Caki2 (cell line): Measurements from ENCODE around the gene DDIAS. TPM values are rescaled to one million over a fixed set of nuclear protein-coding genes. Genes with fewer than 3 reads are reported as not detected.
A peak's percentile ranks its signal among the peaks of the same experiment; 100 is the strongest.
"Not testable (repeated sequence)": the region's sequence is repeated elsewhere in the genome, so short reads cannot be mapped to it uniquely, and the experiment has no call there.

Experiments used
- DNase-seq: peaks from one replicate; pipeline ENCODE4 v3.0.0-alpha.2; 2015; ENCODE audit warnings: low read depth
- in situ Hi-C: cut with HindIII; loops from 2 replicates; pipeline ENCODE4 v1.10.0; 2016; ENCODE audit warnings: low sequenced_read_pairs, low pct_unique_long_range_greater_than_20kb, mixed read lengths
- total RNA-seq: library from RNA; depleted of rRNA; stranded (reverse); fragments of >200 nt; shearing (Covaris generic); gene quantifications from 2 replicates; pipeline ENCODE4 v1.2.3, GENCODE V29; 2014; ENCODE audit warnings: low replicate concordance

The DDIAS gene
- total RNA-seq, 1 experiment from 2014 or later: 7.2 TPM

DNA sequence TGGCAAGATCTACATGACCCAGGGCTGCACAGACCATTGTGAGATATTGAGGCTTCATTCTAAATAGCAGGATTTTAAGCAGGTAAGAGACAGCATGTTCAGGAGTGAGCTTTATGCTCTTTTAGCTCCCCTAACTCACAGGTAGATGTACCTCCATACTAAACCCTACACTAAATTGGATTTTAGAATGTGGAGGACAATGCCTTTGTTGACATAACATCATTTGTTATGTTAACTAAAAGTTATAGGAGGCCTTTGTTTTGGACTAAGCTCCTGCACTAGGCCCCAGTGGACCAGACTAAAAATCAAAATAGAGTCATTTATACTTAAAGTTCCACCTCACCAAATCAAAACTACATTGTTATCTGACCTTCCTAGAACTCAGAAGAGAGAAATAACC lies 6.8 kb downstream of the DDIAS start:
- DNase-seq: no peak
- in situ Hi-C loops: no loop called here

DNA sequence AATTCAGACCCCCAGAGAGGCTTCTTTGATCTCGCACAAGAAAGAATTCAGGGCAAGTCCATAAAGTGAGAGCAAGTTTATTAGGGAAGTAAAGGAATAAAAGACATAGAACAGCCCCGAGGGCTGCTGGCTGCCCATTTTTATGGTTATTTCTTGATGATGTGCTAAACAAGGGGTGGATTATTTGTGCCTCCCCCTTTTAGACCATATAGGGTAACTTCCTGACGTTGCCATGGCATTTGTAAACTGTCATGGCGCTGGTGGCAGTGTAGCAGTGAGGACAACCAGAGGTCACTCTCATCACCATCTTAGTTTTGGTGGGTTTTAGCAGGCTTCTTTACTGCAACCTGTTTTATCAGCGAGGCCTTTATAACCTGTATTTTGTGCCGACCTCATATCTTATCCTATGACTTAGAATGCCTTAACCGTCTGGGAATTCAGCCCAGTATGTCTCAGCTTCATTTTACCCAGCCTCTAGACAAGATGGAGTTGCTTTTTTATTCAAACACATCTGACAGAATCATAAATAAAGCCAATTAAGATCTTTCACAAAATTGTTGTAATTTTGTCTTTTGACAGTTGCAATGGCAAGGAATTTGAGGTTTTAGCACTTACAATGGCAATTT lies 7.6 kb downstream of the DDIAS start:
- DNase-seq: no peak
- in situ Hi-C loops: no loop called here

DNA sequence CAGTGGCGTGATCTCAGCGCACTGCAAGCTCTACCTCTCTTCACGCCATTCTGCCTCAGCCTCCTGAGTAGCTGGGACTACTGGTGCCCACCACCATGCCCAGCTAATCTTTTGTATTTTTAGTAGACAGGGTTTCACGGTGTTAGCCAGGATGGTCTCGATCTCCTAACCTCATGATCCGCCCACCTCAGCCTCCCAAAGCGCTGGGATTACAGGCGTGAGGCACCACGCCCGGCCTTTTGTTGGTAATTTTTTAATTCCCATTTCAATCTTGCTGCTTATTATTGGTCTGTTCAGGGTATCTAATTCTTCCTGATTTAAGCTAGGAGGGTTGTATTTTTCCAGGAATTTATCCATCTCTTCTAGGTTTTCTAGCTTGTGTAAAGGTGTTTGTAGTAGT lies 18.2 kb downstream of the DDIAS start:
- in situ Hi-C loops, DNase-seq: not testable (repeated sequence)

DNA sequence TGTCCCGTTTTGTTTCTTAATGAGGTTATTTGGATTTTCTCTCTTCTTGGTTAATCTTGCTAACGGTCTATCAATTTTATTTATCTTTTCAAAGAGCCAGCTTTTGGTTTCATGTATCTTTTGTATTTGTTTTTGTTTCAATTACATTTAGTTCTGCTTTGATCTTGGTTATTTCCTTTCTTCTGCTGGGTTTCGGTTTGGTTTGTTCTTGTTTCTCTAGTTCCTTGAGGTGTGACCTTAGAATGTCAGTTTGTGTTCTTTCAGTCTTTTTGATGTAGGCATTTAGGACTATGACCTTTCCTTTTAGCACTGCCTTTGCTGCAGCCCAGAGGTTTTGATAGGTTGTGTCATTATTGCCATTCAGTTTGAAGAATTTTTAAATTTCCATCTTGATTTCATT lies 18.7 kb downstream of the DDIAS start:
- in situ Hi-C loops, DNase-seq: not testable (repeated sequence)

DNA sequence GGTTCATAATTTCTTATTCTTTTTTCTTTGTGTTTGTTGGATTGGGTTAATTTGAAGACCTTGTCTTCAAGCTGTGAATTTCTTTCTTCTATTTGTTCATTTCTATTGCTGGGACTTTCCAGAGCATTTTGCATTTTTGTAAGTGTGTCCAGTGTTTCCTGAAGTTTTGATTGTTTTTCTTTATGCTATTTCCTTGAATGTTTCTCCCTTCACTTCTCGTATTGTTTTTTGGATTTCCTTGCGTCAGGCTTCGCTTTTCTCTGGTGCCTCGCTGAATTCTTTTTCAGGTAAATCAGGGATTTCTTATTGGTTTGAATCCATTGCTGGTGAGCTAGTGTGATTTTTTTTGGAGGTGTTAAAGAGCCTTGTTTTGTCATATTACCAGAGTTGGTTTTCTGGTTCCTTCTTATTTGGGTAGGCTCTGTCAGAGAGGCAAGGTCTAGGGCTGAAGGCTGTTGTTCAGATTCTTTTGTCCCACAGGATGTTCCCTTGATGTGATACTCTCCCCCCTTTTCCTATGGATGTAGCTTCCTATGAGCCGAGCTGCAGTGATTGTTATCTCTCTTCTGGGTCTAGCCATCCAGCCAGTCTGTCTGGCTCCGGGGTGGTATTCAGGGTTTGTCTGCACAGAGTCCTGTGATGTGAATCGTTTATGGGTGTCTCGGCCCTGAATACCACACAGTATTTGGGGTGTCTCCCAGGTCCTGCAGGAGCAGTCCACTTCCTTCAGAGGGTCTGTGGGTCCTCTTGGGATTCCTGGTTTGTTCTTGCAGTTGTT lies 21.0 kb downstream of the DDIAS start:
- in situ Hi-C loops, DNase-seq: not testable (repeated sequence)

DNA sequence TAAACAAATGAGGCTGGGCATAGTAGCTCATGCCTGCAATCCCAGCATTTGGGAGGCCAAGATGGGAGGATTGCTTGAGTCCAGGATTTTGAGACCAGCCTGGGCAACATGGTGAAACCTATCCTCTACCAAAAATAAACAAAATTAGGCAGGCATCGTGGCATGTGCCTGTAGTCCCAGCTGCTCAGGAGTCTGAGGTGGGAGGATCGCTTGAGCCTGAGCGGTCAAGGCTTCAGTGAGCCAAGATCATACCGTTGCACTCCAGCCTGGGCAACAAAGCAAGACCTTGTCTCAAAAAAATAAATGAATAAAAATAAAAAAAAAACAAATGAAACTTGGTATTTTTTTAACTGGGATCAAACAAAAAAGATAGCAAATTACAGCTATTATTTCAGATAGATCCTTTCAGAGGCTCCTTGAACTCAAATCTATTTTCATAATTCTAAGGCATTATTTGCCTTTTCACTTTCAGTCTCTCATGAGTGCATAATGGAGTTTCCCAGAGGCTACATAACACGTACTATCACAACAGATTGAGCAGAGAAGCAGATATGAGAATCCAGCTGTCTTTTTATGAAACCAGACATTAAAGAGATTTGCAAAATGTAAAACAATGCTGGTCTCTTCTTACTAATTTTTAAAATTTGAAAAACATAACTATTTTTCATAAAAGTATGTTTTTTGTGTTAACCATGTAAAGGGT lies 23.1 kb downstream of the DDIAS start:
- in situ Hi-C loops: no loop called here
- DNase-seq: no peak

DNA sequence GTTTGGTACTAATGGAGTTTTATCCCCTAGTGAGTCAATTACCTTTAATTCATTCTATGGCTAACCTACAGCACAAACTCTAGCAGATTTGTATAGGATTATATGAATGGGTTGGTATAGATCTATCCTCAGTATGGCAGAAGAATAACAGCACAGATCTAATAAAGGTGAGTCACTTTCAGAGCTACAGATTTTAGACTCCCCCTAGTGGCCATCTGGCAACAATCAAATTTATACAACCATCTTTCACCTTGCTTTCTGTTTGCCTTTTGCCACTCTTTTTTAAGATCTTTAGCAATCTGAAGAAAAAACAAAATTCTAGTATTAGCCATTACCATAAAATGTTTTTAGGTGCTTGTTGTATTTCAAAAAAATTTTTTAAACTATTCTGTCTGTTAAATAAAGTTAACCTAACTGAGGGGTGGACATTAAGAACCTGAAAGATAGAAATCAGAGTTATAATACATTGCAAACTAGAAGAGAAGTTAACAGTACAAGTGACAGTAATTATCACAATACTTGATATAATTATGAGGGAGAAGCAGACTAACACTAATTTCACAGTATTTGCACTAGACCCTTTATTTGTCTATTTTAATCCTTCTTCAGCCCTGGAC lies 25.8 kb downstream of the DDIAS start:
- peak; percentile 28 for DNase-seq
- in situ Hi-C loops: no loop called here

DNA sequence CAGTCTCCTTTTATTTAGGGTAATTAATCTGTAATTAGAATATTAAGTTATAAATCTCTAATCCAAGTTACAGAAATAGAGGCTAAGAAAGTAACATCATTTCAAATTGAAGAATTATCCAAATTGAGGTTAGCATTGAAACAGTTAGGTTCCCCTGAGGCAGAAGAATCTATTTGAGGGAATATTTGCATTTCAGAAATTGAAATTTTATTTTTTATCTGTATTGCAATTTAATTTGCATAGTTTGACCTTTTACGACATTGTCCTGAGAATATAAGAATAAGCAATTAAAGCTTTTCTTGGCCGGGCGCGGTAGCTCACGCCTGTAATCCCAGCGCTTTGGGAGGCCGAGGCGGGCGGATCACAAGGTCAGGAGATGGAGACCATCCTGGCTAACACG lies 27.6 kb downstream of the DDIAS start:
- DNase-seq: no peak
- in situ Hi-C loops: no loop called here

DNA sequence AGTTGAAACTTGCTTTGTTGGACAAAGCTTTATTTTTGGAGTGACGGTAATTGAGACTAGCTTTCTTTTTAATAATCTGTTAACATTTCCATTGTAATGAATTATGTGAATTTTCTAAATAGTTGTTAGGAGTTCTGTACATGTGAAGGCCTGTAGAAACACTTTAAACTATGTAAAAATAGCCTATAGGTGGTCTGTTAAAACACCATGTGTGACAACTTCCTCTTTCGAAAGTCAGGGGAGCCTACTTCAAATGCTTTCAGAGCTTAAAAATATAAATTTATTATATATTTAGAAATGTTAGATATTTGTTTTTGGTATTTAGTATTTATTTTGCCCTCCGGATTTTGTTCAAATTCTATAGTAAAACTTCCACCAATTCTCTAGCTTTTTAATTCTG lies 28.7 kb downstream of the DDIAS start:
- DNase-seq: no peak
- in situ Hi-C loops: no loop called here

DNA sequence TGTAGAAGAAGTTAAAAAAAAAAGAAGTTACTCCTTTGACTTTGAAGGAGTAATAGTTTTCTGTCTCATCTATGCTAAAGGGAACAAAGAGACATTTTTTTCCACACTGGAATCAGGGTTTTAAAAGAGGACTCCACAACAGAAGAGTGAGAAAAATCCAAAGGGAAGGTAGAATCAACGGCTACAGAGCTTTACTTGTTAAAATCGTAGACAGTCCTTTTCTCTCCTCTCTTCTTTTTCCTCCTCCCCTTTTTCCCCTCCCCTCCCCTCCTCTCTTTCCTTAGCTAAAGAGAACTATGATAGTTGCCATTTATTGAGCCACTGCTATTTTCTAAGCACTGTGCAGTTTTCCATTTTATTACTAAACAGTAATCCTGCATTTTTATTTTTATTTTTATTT lies 29.2 kb downstream of the DDIAS start:
- in situ Hi-C loops: no loop called here
- no peak for DNase-seq

DNA sequence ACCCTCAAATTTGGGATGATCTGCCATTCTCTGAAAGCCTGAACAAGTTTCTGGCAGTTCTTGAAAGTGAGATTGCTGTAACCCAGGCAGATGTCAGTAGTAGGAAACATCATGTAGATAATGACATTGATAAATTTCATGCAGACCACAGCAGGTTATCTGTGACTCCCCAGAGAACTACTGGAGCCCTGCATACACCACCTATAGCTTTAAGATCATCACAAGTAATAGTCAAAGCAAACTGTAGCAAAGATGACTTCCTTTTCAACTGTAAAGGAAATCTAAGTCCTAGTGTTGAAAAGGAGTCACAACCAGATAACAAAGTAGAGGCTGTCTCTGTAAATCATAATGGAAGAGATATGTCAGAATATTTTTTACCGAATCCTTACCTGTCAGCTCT lies 31.0 kb downstream of the DDIAS start:
- DNase-seq: no peak
- in situ Hi-C loops: no loop called here

DNA sequence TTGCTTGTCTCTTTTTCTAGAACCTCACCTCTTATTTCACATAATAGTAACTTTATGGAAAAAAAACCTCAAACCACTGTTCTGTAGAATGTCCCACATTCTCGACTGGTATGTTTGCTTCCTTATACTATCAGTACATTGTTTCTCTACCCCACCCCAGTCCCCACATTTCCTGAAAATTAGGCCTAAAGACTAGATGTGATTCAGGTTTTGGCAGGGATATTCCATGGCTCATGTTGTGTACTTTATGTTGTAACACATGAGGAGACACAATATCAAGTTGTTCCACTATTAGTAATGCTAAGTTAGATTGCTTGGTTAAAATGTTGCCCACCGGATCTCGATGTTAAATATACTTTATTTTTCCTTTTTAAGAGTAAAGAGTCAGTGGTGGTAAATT lies 34.7 kb downstream of the DDIAS start:
- no peak for DNase-seq
- in situ Hi-C loops: no loop called here

DNA sequence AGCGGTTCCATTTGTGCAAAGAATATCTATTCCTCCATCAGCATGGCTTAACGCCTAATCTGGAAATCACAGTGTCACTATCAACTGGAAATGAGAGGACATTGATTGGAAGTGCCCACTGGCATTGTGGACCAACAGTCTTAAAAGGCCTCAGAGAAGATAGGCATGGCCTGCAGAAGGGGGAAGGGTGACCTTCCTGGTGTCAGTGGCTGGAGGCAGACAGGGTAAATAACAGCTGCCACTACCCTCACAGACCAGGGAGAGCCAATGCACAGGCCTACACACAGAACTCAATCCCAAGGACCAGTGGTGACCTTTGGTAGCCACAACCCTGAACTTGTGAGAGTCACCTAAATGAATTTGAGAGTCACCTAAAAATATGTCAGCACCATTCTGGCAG lies 36.0 kb downstream of the DDIAS start:
- no peak for DNase-seq
- in situ Hi-C loops: no loop called here

DNA sequence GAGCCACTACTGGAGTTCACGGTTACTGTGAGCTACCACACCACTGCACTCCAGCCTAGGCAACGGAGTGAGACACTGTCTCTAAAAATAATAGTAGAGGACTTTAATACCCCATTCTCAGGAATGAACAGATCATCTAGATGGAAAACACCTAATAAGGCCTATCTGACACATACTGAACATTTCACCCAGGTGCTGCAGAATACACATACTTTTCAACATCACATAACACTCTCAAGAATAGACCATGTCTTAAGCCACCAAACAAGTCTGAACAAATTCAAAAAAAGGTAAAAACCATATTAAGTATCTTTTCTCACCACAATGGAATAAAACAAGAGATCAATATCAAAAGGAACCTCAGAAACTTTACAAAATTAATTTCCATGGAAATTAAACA lies 37.9 kb downstream of the DDIAS start:
- in situ Hi-C loops: no loop called here
- no peak for DNase-seq

DNA sequence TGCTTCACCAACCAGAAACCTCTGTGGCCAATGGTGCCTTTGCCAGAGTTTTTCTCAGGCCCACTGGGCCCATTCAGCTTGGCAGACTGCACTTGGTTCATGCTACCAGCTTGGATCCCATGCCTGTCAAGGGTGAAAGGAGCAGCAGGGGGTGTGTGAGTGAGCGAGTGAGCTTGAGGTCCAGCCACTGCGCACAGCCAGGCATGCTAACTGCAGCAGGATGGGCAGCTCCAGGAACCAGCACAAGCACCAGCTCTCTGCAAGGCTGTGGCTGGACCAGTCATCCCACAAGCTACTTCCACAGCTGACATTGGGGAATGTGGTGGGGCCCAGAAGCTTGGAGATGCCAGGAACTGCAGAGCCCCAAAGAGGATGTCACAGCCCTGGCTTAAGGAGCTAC lies 40.8 kb downstream of the DDIAS start:
- DNase-seq: no peak
- in situ Hi-C loops: no loop called here

DNA sequence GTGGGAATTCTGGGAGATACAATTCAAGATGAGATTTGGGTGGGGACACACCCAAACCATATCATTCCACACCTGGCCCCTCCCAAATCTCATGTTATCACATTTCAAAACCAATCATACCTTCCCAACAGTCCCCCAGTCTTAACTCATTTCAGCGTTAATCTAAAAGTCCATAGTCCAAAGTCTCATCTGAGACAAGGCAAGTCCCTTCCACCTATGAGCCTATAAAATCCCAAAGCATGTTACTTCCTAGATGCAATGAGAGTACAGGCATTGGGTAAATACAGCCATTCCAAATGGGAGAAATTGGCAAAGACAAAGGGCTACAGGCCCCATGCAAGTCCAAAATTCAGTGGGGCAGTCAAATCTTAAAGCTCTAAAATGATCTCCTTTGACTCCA lies 41.9 kb downstream of the DDIAS start:
- in situ Hi-C loops, DNase-seq: not testable (repeated sequence)

DNA sequence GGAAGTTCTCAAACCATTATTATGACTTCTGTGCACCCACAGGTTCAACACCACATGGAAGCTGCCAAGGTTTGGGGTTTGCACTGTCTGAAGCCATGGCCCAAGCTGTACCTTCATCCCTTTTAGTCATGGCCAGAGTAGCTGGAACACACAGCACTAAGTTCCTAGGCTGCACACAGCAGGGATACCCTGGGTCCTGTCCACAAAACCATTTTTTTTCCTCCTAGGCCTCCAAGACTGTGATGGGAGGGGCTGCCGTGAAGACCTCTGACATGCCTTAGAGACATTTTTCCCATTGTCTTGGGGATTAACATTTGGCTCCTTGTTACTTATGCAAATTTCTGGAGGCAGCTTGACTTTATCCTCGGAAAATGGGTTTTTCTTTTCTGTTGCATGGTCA lies 42.7 kb downstream of the DDIAS start:
- no peak for DNase-seq
- in situ Hi-C loops: no loop called here

DNA sequence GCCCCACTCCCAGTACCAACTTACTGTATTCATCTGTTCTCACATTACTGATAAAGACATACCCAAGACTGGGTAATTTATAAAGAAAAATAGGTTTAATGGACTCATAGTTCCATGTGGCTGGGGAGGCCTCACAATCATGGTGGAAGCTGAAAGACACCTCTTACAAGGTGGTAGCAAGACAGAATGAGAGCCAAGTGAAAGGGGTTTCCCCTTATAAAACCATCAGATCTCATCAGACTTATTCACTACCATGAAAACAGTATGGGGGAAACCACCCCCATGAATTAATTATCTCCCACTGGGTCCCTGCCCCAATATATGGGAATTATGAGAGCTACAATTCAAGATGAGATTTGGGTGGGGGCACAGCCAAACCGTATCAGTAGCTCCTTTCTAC lies 43.5 kb downstream of the DDIAS start:
- in situ Hi-C loops, DNase-seq: not testable (repeated sequence)

DNA sequence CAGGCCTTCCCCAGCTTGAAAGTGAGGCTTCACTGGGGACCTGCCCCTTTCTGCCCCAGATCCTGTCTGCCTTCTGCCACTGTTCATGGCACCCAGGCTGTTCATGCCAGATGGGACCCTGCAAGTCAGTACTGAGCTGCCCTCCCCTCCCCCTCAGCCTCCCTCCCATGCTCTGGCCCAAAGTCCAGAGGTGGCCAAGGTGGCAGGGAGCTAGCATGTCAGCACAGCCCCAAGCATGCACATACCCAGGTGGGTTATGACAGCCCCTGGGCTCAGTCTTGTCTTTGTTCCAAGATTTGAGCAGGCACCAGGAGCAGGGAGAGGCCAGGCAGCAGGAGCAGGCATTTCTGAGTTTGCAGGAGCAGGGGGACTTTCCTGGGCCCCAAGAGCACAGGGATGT lies 44.1 kb downstream of the DDIAS start:
- in situ Hi-C loops: no loop called here
- no peak for DNase-seq
